Panc1 (cell line): ENCODE results near the gene PRKCZ.

Source experiments
- CTCF ChIP-seq: fragments of 450-650 bp; IDR thresholded peaks from 2 replicates; pipeline ENCODE4 v1.5.1; 2017; ENCODE audit warnings: mild to moderate bottlenecking
- POLR2AphosphoS5 ChIP-seq: IDR thresholded peaks from 2 replicates; pipeline ENCODE4 v1.6.1; 2012; ENCODE audit warnings: mild to moderate bottlenecking, low read depth, low read length, moderate library complexity
- SIN3A ChIP-seq: IDR thresholded peaks from 2 replicates; pipeline ENCODE4 v1.6.1; 2012; ENCODE audit warnings: low read depth, mild to moderate bottlenecking, low read length, moderate library complexity, borderline replicate concordance; ENCODE audit not compliant: insufficient read depth
- TCF7L2 ChIP-seq: IDR thresholded peaks from 2 replicates; pipeline ENCODE4 v1.6.1; 2011; ENCODE audit warnings: mild to moderate bottlenecking, low read depth, low read length, inconsistent platforms
- TF ChIP-seq, protein P1 (sequence below), 2 experiments: IDR thresholded peaks; 2 replicates each; pipeline ENCODE4 v1.6.1; 2011 to 2012; ENCODE audit warnings: low read depth in 2 of 2, control low read depth in 1 of 2, low read length in 1 of 2, mild to moderate bottlenecking in 1 of 2, moderate library complexity in 1 of 2; ENCODE audit not compliant: insufficient read depth in 1 of 2

DNA sequence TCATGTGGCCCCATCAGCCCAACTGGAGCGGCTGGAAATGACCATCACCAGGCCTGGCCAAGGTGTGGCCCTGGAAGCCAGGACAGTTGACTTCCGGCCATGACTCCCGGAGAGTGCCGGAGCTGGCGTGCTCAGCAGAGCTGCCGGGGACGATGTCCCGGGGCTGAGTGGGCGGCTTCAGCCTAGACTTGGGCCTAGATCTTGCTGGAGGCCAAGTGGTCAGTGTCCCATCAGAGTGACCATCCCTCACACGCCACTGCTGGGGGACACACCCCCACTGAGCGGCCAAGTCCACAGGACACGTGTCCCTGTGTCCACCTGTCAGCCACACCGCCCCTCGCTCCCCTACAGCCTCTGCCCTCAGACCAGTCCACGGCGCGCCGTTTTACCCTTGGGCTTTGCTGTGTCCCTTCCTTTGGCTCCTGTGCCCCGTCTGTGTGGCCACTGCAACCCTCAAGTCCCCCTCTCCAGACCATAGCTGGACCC lies 140.3 kb downstream of the PRKCZ start:
- TF ChIP-seq CTCF (no peak), SIN3A (no peak), TCF7L2 (no peak), POLR2AphosphoS5 (no peak)
- TF ChIP-seq, protein P1, sequence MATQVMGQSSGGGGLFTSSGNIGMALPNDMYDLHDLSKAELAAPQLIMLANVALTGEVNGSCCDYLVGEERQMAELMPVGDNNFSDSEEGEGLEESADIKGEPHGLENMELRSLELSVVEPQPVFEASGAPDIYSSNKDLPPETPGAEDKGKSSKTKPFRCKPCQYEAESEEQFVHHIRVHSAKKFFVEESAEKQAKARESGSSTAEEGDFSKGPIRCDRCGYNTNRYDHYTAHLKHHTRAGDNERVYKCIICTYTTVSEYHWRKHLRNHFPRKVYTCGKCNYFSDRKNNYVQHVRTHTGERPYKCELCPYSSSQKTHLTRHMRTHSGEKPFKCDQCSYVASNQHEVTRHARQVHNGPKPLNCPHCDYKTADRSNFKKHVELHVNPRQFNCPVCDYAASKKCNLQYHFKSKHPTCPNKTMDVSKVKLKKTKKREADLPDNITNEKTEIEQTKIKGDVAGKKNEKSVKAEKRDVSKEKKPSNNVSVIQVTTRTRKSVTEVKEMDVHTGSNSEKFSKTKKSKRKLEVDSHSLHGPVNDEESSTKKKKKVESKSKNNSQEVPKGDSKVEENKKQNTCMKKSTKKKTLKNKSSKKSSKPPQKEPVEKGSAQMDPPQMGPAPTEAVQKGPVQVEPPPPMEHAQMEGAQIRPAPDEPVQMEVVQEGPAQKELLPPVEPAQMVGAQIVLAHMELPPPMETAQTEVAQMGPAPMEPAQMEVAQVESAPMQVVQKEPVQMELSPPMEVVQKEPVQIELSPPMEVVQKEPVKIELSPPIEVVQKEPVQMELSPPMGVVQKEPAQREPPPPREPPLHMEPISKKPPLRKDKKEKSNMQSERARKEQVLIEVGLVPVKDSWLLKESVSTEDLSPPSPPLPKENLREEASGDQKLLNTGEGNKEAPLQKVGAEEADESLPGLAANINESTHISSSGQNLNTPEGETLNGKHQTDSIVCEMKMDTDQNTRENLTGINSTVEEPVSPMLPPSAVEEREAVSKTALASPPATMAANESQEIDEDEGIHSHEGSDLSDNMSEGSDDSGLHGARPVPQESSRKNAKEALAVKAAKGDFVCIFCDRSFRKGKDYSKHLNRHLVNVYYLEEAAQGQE (IDR thresholded peaks at IDR 0.05; ENCODE audit: insufficient read depth in 1 of 2, low read depth in 2 of 2, low read length in 1 of 2), result no peak
